Frontal cortex (tissue), 4 donors: ENCODE results near the gene MYO1E. TPM values are rescaled to one million over a fixed set of nuclear protein-coding genes. Genes with fewer than 3 reads are reported as not detected.
"Not testable (repeated sequence)": the region's sequence is repeated elsewhere in the genome, so short reads cannot be mapped to it uniquely, and the experiment has no call there.

Experiments used
- DNase-seq, 2 donors: peaks; one replicate each; pipeline ENCODE4 v3.0.0; 2012; ENCODE audit warnings: low spot score in 2 of 2
- FAIRE-seq: peaks from 2 replicates; lab custom pipeline; 2012; peaks lifted over from hg19 to GRCh38; lab: Jason Lieb, UNC
- total RNA-seq: library from RNA; depleted of rRNA; stranded (reverse); fragments of >200 nt; gene quantifications from one replicate; pipeline ENCODE4 v1.2.3, GENCODE V29; 2014
- donor health status: control.
- donor health status: control.
- donor health status: control.

The MYO1E gene
- total RNA-seq, 1 donor from 2014 or later: 11.8 TPM

DNA sequence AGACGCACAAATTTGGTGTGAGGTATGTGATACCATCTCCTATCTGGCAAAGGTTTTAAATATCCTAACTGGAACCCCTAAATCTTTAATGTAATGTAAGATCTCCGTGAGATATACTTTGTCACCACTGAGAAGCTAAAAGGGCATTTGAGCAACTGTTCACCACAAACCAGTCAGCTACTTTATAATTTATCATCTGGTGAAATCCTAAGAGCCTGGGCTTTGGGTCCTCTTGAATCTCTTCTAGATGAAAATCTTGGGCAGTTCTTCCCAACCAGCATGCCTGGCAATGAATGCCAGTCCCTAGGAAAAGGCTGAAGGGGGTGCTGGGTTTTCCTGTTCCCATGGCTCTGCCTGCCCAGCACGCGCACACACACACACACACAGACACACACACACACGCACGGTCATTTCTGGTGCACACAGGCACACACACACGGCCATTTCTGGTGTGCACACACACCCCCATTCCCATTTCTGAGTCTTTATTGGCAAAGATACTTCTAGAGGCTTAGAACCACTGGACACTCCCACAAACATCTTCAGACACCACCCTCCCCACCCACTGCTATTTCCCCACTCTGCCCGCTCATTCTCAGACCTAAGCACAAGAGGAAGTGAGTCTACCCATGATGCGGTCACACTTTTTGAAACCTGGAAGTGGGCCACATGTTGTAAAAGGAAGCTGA, 72.6 kb downstream of the MYO1E start:
- DNase-seq (peak in 1 of 2 donors; percentile 36), FAIRE-seq (no peak)

DNA sequence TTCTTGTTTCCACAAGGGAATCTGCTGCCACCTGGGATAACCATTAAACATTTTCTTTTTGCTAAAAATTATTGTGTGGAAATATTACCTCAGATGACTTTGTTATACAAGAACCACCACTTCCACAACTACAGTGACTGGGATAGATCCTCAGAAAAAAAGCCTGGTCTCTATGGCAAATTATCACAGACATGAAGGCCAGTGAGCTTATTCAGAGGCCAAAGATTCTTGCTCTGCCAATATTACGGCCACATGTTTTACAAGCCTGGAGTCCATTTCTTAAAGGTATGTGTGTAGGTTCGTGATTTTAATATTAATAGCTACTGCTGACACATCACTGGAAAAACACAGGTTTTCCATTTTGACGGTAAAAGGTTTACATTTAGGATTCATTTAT, 73.8 kb downstream of the MYO1E start:
- no peak for FAIRE-seq
- DNase-seq: no peak

DNA sequence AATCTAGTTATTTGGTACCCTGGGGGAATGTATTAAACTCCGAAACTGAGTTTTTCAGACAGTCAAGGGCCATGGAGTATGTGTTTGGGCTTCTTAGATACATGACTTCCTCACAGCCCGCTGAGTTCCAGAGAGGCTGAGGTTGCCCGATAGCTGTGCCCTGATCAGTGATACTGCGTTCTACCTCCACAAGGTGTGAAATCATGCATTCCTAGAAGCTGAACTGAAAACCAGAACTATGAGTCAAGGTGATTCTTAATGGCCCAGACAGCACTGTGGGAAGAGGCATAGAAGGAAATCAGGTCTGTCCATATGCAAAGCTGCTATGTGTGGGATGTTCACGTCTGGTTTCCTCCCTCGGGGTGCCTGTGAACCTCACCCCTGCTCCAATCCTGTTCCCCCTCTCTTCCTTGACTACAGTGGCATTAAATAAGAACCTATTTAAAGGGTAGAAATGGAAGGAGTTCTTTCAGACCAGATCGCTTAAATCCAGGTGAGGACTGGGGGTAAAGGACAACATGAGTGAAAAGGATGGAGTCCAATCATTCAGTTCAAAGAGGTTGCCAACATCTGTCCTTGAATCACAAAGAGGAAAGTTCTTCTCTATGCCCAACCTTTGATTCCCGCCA, 74.3 kb downstream of the MYO1E start:
- no peak for FAIRE-seq
- no peak for DNase-seq

DNA sequence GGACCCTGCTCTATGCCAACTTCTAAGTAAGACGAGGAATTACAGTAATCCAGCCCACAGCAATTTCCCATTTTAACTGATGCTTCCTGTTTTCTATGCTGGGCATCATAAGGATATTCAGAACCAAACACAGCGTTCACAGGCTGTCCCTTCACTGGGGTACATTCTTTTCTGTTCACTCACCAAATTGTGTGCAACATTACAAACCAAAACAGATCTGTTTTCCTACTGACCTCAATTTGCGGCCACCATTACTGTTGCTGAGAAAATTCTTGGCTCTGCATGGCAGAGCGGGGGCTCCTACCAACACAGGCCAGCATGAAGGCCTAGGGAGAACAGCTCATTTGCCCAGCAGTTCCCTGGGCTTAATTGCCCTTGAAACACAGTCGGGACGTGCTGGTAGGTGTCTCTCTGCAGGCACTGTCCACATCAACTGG, 76.5 kb downstream of the MYO1E start:
- DNase-seq: no peak
- no peak for FAIRE-seq

DNA sequence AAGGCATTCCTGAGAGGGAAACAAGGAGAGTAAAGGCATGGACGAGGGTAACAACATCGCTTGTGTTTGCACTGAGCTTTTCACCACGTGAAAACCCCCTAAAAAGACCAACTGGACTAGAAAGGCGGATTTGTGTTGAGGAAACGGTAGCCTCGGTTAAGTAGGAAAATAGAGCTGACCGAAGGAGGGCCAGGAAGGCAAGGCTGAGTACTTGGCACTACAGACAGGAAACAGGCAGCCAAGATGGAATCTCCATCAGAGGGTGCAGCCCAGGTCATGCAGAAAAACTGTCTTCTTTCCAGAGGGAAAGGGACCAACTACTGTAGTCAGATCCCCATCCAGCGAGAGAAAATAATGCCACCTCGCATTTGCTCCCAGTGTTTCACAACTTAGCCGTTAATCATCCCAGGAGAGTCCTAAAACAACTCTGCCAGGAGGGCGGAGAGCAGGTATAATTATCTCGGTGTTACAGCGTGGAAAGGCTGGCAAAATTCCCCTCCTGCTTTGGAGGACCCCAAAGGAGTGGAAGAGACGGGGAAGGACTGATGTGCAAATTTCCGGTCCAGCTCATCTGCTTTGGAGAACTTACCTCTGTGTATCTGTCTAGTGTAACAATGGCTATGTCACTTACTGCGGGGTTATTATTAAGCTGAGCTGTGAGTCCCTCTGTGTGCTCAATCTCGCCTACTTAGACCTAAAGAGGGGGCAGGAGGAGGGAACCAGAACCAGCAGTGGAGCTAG, 77.2 kb downstream of the MYO1E start:
- FAIRE-seq (no peak), DNase-seq (no peak)

DNA sequence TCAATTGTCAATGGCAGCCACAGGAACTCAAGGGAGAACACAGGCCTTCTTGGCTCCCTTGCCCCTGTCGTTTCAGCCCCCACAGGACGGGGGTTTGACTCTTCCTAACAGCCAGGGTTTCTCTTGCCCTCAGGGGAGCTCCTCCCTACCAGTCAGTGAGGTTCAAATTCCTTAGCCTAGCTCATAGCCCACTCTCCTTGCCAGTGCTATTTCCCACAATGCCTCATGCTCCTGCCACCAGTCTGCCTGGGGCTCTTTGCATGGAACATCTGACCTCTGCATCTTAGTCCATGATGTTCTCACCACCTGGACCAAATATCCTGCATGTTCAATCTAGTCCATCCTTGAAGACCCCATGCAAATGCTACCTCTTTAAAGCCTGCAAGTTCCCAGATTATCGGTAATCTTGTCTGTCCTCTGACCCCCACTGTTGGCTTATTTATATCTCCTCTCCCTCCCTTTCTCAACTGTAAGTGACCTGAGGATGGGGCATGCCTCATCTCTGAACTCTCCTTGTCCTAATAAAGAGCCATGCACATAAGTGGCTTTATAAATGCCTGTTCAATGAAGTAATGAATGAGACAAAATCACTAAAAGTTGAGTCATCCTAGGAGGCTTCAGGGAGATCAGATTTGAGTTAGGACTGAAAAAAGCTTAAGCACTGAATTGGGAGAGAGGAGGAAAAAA, 78.0 kb downstream of the MYO1E start:
- no peak for FAIRE-seq

DNA sequence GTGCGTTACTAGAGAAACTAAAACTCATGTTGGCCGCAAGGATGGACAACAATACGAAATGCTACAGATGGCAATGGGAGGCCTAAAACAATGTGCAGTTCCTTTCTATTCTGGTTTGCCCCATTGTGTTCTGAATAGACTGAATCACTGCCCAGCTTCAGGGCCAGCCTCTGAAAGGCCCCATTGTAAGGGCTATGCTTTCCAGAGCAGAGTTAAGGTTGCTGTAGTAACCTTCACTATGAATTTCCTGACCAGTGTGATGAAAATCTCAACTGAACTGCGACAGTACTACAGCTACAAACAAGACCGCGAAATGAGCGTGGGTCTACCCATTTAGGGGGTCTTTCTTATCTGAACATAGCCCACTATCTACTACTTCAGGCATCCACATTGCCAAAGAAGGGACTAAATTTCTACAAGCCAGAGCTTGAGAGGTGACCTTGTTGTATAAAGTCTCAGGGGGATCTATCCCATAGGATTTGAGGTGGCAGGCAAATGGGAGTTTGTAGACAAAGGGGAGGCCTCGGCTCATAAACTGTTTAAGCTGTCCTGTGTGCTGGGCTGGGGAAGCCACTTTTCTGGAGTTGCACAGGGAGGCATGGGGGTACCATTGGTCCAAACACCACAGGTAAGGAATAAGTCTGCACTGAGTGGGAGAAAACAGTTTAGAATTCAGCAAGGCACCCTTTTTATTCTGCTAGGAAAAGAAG, 80.1 kb downstream of the MYO1E start:
- peak in 1 of 2 donors; percentile 48 for DNase-seq
- FAIRE-seq: no peak

More for the DNA sequence above, 78.0 kb downstream of the MYO1E start:
- DNase-seq: no peak

DNA sequence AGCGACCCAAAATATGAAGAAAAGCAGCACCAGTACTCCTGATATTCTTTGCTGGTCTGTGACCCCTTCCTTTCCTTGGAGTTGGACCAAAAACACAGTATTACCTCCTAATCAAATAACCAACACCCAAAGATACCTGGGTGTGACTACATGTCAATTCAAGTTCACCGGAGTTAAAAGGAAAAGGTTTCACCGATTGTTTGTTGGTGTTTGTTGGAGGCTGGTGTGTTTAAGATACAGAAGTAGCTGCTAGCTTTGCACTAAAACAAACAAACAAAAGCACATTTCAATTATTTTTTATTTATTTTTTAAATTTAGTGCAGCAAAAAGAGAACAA, 81.5 kb downstream of the MYO1E start:
- no peak for DNase-seq
- no peak for FAIRE-seq

DNA sequence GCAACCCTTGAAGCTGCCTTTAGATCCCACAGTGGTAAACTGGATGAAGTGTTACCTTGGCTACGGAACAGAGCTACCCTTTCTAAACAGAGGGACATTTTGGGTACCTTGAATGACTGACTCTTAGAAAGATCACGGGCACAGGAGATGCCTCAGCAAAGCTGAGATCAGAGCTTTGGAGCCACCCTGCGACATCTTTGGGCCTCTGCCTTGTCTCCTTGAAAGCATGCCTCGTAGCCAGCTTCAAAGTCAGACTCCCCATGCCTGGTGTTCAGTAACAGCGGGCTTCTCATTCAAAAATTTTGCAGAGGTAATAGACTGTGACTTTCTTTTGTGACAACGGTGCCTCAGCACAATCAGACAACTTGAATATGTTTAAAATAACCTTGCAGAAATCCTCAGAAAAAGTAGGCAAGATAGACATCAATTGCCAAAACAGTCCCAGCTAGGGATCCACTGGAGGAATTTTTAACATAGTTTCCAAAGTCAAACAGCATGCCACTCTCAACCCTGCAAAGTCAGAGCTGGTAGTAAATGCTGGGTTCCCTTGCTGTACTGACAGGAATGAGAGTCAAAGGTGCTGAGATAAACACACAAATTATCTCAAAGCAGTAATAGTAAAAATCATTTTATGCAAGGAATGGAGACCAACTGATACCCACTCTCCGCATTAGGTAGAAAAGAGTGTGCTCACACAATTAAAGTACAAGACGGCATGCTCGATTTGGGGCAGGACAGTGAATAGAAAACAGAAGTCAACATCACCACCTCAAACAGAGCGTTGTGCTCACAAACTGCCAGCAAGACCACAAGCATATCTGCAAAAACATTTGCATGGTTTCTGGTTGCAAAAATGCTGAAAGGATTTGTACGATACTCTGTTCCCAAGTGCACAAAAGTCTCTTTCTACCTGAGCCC, 82.1 kb downstream of the MYO1E start:
- no peak for DNase-seq
- FAIRE-seq: no peak

DNA sequence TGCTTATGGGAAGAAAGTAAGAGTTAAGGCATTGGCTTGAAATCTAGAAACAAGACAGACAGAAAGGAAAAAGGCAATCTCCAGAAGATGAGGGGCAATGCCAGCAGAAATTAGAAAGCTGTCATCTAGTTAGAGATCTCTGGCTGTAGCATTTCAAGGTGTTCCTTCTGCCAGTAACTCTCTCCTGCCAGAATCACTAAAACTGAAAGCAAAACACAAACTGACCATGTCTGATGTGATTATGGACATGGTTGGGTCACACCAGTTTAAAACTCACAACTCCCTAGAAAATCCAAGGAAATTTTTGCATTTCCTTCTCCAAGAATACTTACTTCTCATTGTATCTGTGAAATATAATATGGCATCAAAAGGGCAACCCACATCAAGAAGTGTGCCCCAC, 83.1 kb downstream of the MYO1E start:
- no peak for DNase-seq
- no peak for FAIRE-seq

DNA sequence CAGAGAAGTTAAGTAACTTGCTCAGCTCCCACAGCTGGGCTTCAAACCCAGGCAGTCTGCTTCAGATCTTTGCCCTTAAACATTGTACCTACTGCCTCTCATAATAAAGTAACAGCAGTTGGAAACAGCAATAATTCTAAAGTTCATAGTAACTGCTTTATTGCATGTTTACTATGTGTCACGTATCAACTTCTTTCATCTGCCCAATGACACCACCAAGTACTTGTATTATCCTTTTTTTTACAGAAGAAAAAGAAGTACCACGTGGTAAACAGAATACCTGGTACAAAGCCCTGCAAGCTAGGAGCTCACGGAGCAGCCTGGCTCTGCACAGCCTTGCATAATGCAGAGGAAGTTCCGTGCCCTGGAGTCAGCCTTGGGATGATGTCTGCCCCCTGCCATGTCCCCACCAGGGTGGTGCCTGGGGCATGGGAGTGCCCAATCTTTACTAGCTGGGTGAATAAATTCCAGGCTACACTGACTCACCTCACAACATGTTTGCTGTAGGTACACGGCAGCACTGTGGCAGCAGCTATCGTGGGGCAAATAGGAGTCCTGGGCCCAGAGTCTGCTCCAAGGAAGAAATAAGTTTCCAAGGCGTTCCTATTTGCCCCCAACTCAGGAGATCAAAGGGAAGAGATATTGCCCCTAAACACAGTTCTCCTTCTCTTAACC, 88.8 kb downstream of the MYO1E start:
- DNase-seq (no peak), FAIRE-seq (no peak)

DNA sequence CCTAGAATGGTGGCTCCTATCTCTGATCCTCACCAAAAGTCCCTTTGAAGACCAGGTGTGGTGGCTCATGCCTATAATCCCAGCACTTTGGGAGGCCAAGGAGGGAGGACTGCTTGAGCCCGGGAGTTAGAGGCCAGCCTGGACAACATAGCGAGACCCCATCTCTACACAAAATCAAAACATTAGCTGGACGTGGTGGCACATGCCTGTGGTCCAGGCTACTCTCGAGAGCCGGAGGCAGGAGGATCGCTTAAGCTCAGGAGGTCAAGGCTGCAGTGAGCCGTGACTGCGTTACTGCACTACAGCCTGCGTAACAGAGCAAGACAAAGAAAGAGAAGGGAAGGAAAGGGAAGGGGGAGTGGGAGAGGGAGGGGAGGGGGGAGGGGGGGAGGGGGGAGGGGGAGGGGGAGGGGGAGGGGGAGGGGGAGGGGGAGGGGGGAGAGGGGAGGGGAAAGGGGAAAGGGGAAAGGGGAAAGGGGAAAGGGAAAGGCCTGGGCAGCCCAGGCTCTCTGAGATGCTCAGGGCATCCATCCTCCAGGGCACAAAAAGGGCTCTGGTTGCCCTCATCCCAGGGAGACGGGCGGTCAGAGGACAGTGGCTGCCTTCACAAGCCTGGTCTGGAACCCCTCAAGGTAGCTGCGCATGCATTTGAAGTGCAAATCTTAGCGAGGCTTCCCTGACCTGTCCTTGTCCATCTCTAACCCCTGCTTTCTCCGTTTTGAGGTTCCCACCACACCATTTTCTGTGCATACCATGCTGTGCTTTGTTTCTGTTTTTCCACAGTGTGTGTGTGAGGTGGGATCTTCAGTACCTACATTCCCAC, 89.9 kb downstream of the MYO1E start:
- no peak for FAIRE-seq
- no peak for DNase-seq

DNA sequence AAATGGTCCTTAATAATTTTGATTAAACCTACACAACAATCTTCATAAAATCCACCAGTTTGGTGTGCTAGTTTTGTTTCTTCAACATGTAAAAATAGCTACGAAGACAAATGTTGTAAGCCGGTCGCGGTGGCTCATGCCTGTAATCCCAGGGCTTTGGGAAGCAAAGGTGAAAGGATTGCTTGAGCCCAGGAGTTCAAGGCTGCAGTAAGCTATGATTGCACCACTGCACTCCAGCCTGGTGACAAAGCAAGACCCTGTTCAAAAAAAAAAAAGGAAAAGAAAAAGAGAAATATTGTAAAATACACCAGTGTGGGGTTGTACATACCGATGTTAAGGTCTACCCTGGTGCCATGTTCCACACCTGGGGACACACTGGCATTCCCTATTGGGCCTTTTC, 91.0 kb downstream of the MYO1E start:
- FAIRE-seq: no peak
- no peak for DNase-seq

DNA sequence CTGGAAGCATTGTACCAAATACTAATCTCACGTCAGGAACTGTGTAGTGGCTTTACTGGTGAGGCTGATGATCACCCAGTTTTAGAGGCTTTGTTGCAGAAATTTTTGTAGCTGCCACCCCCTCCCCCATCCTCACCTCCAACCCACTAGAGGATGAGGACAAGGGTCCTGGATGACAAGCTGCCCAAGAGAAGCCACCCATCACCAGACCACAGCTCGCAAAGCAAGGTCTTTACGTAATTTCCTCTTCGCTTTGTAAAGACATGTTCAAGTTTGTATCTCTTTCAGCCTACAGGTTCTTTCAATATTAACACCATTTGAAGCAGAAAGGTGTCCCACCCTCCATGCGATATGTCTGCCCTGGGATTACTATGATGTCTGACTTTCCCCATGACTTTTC, 91.8 kb downstream of the MYO1E start:
- DNase-seq: no peak
- FAIRE-seq: no peak

DNA sequence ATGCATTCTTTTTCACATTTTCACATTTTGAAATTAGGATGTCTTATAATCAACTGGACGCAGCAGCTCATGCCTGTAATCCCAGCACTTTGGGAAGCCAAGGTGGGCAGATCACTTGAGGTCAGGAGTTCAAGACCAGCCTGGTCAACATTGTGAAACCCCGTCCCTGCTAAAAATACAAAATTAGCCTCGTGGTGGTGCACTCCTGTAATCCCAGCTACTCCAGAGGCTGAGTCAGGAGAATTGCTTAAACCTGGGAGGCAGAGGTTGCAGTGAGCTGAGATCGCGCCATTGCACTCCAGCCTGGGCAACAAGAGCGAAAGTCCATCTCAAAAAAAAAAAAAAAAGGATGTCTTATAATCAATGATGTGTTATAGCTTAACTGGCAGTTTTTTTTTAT, 92.4 kb downstream of the MYO1E start:
- not testable (repeated sequence) for FAIRE-seq, DNase-seq

DNA sequence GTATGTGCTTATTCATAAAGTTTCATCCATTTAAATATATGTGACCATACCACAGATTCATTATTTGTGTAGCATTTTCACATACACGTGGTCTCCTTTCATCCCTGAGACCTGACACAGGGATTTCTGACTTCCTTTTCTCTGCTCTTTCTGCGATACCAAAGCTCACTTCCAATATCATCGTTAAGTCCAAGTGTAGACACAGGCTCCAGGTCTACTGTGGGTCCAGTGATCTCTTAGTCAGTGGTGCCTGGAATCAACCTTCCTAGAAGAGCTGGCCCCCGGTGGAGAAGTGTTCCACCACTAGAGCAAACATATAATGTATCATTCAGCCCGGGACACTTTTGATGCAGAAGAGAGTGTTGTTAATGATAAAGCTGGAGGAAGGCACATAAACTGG, 93.6 kb downstream of the MYO1E start:
- DNase-seq (no peak), FAIRE-seq (no peak)

DNA sequence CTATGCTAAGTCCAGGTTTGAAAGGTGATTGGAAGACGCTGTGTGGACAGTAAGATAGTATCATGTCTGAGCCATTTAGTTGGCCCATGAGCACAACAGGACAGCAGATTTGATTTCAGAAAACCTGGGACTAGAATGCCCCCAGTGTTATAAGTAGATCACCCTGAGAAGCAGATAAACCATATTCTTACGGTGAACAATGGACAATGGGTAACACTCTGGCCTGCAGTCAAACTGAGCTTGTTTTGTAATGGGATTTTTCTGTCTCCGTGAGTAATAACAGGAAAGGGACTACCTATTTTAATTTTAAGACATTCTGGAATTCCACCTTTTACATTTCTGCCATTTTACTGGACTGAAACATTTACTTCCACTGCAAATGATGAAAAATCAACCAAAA, 94.6 kb downstream of the MYO1E start:
- DNase-seq: no peak
- no peak for FAIRE-seq
